Smooth muscle cell (in vitro differentiated cells): ENCODE measurements around the gene TADA2B. TPM values are rescaled to one million over a fixed set of nuclear protein-coding genes. Genes with fewer than 3 reads are reported as not detected.
A peak's percentile ranks its signal among the peaks of the same experiment; 100 is the strongest.

Source experiments
- DNase-seq: peaks from one replicate; lab custom pipeline; 2025; ENCODE audit not compliant: unreplicated experiment; lab: John Stamatoyannopoulos, UW
- H2AFZ ChIP-seq: fragments of 200-600 bp; sonication (generic); 2 replicates; pipeline ENCODE4 v1.6.0; 2016; ENCODE audit warnings: antibody characterized with exemption, low read depth, mild to moderate bottlenecking
- H3F3A ChIP-seq: fragments of 200-600 bp; sonication (generic); 2 replicates; pipeline ENCODE4 v1.6.0; 2017; ENCODE audit warnings: antibody characterized with exemption, low read depth
- H3K27ac ChIP-seq: fragments of 200-600 bp; sonication (generic); 2 replicates; pipeline ENCODE4 v1.5.1; 2016; ENCODE audit warnings: low read depth, mild to moderate bottlenecking
- H3K27me3 ChIP-seq: fragments of 200-600 bp; sonication (generic); 2 replicates; pipeline ENCODE4 v1.6.1; 2016; ENCODE audit warnings: low read depth, mild to moderate bottlenecking
- H3K36me3 ChIP-seq: fragments of 200-600 bp; sonication (generic); 2 replicates; pipeline ENCODE4 v1.5.1; 2016; ENCODE audit warnings: low read depth
- H3K4me1 ChIP-seq: fragments of 200-600 bp; sonication (generic); 2 replicates; pipeline ENCODE4 v1.5.1; 2016; ENCODE audit warnings: low read depth
- H3K4me2 ChIP-seq: fragments of 200-600 bp; sonication (generic); 2 replicates; pipeline ENCODE4 v1.6.0; 2016; ENCODE audit warnings: mild to moderate bottlenecking
- H3K4me3 ChIP-seq: fragments of 200-600 bp; sonication (generic); 2 replicates; pipeline ENCODE4 v1.5.1; 2016; ENCODE audit warnings: mild to moderate bottlenecking
- H3K79me2 ChIP-seq: fragments of 200-600 bp; sonication (generic); 2 replicates; pipeline ENCODE4 v1.6.0; 2016; ENCODE audit warnings: low read depth, mild to moderate bottlenecking
- H3K9ac ChIP-seq: fragments of 200-600 bp; sonication (generic); 2 replicates; pipeline ENCODE4 v1.6.0; 2016; ENCODE audit warnings: low read depth
- H3K9me3 ChIP-seq: fragments of 200-600 bp; sonication (generic); replicated peaks from 2 replicates; pipeline ENCODE4 v1.5.1; 2016; ENCODE audit warnings: low read depth
- H4K20me1 ChIP-seq: fragments of 200-600 bp; sonication (generic); 2 replicates; pipeline ENCODE4 v1.6.0; 2016; ENCODE audit warnings: low read depth
- WGBS: methylation state at CpG from one replicate; pipeline ENCODE4 v1.1.7; 2016; ENCODE audit warnings: low lambda C conversion rate; 5-methylcytosine and 5-hydroxymethylcytosine counted together
- polyA plus RNA-seq: library from polyadenylated mRNA; unstranded; fragments of >200 nt; fragmentation: Nextera tagmentation; extraction: Ambion mirVana; gene quantifications from 2 replicates; pipeline ENCODE4 v1.2.1, GENCODE V29; 2016
- total RNA-seq: library from RNA; depleted of rRNA; stranded (reverse); fragments of >200 nt; gene quantifications from 2 replicates; pipeline ENCODE4 v1.2.3, GENCODE V29; 2014
- TF ChIP-seq, protein P1 (sequence below): fragments of 200-600 bp; sonication (generic); IDR thresholded peaks from 2 replicates; pipeline ENCODE4 v1.5.1; 2017; ENCODE audit warnings: borderline replicate concordance, mild to moderate bottlenecking, antibody characterized with exemption; ENCODE audit not compliant: insufficient read depth, poor library complexity, severe bottlenecking

TADA2B gene
- total and polyA plus RNA-seq, 2 experiments from 2014 or later: 6.3 to 9.1 TPM

DNA sequence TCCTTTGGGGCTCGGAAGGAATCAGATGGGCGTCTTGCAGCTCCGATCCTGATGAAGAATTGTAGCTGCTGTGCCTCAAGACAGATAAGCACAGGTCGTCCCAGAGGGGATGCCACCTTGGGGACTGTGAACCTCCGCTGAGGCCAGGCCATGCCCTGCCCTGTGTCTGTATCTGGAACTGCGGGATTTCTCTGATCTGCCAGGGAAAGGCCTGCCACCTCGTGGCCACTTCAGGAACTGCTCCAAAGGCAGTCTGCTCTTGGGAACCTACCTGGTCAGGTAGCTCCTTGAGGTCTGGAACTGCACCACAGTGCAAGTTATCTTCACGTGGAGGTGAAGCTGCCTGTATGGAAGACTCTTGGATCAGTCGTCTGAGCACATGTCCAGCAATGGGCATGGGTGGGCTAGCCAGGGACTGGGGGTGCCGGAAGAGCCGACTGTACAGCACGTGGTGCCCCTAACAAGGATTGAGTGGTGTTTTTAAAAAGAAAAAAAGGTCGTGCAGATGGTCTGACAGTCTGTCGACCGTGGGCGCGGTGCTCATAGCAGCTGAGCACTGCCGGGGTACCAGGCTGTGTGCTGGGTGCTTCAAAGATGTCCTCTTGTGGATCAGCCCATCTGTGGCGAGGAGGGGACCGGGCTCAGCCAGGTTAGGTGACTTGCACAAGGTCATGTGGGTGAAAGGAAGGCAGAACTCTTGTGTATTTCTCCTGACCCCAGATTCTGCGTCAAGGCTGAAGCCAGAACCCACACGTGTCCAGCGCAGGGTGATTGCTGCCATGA is 27.7 kb downstream of the TADA2B start:
- Histone ChIP-seq H3K4me1 (peaks cover 17% of the 10 kb centered on the region), H3K4me3 (no peak overlapping the region), H2AFZ (no peak overlapping the region), H3K4me2 (no peak overlapping the region), H3K9me3 (no peaks in the 10 kb centered on the region), H3K27me3 (no peaks in the 10 kb centered on the region), H3K79me2 (peaks cover 18% of the 10 kb centered on the region), H3F3A (no peaks in the 10 kb centered on the region), H4K20me1 (peaks cover 11% of the 10 kb centered on the region), H3K27ac (no peak overlapping the region), H3K36me3 (no peaks in the 10 kb centered on the region), H3K9ac (no peak overlapping the region)
- DNase-seq: peak; percentile 43
- TF ChIP-seq, protein P1, sequence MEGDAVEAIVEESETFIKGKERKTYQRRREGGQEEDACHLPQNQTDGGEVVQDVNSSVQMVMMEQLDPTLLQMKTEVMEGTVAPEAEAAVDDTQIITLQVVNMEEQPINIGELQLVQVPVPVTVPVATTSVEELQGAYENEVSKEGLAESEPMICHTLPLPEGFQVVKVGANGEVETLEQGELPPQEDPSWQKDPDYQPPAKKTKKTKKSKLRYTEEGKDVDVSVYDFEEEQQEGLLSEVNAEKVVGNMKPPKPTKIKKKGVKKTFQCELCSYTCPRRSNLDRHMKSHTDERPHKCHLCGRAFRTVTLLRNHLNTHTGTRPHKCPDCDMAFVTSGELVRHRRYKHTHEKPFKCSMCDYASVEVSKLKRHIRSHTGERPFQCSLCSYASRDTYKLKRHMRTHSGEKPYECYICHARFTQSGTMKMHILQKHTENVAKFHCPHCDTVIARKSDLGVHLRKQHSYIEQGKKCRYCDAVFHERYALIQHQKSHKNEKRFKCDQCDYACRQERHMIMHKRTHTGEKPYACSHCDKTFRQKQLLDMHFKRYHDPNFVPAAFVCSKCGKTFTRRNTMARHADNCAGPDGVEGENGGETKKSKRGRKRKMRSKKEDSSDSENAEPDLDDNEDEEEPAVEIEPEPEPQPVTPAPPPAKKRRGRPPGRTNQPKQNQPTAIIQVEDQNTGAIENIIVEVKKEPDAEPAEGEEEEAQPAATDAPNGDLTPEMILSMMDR: peak; percentile 99
- 53% methylated on average over 23 of the region's 23 CpGs for WGBS

DNA sequence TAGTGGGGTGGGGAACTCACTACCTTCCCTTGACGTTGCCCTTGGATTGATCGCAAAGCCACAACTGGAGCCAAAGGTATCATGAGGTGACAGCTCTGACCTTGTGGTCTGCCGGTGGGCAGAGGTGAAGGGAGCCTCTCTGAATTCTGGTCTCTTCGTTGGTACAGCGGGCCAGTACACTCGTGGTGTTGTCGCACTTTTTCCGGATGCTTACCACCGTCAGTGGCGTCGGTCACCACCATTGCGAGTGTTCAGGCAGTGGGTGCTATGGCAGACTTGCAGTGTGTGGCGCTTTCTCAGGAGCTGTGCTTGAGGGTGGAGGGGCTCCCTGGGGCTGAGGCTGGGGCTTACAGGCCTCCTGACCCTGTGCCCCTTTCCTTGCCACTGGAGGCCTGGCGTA is 29.9 kb downstream of the TADA2B start:
- TF ChIP-seq, protein P1: no peak
- H2AFZ ChIP-seq: no peak overlapping the region
- H3K27ac ChIP-seq: no peak overlapping the region
- H3K27me3 ChIP-seq: no peaks in the 10 kb centered on the region
- H3K4me2 ChIP-seq: no peak overlapping the region
- H4K20me1 ChIP-seq: no peaks in the 10 kb centered on the region
- no peaks in the 10 kb centered on the region for H3K79me2 ChIP-seq
- H3K4me1 ChIP-seq: peaks cover 8% of the 10 kb centered on the region
- no peak overlapping the region for H3K9ac ChIP-seq
- H3K4me3 ChIP-seq: no peak overlapping the region
- DNase-seq: no peak
- H3F3A ChIP-seq: no peaks in the 10 kb centered on the region
- WGBS: 93% methylated on average over 14 of the region's 14 CpGs
- H3K9me3 ChIP-seq: no peaks in the 10 kb centered on the region
- H3K36me3 ChIP-seq: no peaks in the 10 kb centered on the region

DNA sequence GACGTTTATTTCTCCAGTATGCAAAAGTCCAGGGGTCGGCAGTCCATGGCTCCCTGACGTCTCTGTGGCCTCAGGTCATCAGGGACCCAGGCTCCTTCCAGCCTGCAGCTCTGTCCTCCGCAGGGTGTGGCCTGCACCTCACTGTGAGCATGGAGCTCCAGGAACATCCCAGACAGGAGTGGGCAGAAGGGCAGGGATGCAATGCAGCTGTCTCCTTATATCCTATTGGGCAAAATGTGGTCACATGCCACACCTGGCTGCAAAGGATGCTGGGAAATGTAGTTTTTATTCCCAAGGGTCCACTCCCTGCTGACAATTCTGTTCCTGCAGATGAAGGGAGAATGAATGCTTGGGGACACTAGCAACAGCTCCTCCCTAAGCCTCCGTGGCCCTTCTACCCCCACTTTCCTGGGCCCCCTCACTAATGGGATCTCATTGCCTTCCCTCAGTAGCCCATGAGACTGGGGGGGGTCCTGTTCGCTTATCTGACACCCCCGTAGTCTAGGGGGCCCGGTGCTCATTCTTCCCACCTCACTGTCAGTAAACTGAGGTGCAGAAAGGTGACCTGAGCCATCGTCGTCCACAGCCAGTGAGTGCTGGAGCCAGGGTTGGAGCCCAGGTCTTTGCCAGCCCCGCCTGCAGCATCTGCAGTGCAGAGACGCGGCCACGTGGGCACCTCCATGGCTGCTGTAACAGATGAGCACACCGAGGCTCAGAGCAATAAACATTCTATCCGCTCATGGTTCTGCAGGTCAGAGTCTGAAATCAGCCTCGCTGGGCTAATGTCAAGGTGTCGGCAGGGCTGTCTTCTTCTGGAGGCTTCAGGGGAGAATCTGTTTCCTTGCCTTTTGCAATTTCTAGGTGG is 30.6 kb downstream of the TADA2B start:
- H3K4me3 ChIP-seq: no peak overlapping the region
- peaks cover 6% of the 10 kb centered on the region for H3K4me1 ChIP-seq
- 79% methylated on average over 18 of the region's 18 CpGs for WGBS
- no peaks in the 10 kb centered on the region for H3F3A ChIP-seq
- no peaks in the 10 kb centered on the region for H3K36me3 ChIP-seq
- H2AFZ ChIP-seq: no peak overlapping the region
- no peaks in the 10 kb centered on the region for H3K9me3 ChIP-seq
- H3K4me2 ChIP-seq: no peak overlapping the region
- no peaks in the 10 kb centered on the region for H3K79me2 ChIP-seq
- TF ChIP-seq, protein P1: no peak
- no peak for DNase-seq
- no peak overlapping the region for H3K9ac ChIP-seq
- no peaks in the 10 kb centered on the region for H4K20me1 ChIP-seq
- H3K27ac ChIP-seq: no peak overlapping the region
- H3K27me3 ChIP-seq: no peaks in the 10 kb centered on the region
